HG03039 (cell line): ENCODE data around the gene PDE9A.

ENCODE experiments used
- ATAC-seq: cut with Tn5 transposase; IDR thresholded peaks from one replicate; pipeline ENCODE4 v1.9.1; 2021; ENCODE audit warnings: mild to moderate bottlenecking, moderate library complexity; ENCODE audit not compliant: unreplicated experiment

PDE9A gene

DNA sequence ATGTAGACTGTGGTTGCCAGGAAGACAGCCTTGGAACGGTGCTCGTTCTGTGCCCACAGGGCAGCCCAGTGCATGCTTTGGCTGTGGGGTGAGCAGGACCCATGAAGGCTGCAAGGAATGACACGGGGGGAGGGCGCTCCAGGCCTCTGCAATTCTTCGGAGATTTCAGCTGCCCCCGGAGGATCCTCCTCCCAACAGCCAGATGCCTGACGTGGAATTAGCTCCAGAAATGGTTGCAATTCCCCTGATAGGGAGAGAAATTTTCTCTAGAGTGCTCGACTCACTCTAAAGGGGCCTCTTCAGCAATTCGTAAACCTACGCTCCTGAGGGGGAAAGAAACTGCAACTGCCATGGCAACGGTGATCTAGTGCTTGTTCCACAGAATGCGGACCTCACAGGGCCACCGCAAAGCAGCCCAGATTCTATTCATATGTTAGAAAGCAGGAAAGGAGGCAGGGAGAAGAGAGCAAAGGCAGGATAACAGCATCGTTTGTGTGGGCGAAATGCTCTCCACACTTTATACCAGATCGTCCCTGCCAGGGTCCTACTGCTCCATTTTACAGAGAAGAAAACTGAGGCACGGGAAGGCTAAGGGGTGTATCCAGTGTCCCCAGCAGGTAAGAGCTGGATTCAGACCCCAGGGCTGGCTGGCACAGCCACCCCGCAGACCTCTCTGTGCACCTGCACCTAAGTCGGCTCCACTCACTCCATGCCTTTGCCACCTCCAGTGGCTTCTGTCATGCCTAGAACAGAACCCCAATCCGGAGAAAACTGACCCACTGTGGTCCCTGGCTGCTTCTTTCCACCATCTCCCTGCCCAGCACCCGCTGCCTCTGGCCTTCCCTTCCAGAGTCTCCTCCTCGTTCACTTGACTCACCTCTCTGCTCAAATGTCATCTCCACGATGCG lies 11.9 kb upstream of the PDE9A start:
- ATAC-seq, result no peak

DNA sequence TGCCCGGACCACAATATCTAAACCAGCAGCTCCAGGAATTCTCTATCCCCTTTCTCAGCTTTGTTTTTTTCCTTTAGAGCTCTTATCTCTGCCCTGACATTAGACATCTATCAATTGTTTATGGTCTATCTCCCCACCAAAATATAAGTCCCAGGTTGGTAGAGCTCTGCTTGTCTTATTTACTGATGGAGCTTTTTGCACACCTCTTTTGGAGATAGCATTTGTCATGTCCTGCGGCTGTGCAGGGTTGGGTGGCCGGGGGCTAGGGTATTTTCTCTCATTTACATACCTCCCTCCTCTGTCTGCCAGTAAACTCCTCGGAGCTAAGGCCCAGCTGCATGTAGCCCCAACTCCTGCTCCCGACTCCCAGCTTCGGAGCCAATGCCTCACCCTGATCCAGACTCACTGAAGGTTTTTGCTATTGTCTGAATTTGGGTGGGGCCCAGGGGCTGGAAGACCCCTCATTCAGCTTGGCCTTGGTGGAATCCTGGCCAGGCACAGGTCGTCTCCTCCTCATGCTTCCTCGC lies 11.1 kb upstream of the PDE9A start:
- ATAC-seq, result no peak

DNA sequence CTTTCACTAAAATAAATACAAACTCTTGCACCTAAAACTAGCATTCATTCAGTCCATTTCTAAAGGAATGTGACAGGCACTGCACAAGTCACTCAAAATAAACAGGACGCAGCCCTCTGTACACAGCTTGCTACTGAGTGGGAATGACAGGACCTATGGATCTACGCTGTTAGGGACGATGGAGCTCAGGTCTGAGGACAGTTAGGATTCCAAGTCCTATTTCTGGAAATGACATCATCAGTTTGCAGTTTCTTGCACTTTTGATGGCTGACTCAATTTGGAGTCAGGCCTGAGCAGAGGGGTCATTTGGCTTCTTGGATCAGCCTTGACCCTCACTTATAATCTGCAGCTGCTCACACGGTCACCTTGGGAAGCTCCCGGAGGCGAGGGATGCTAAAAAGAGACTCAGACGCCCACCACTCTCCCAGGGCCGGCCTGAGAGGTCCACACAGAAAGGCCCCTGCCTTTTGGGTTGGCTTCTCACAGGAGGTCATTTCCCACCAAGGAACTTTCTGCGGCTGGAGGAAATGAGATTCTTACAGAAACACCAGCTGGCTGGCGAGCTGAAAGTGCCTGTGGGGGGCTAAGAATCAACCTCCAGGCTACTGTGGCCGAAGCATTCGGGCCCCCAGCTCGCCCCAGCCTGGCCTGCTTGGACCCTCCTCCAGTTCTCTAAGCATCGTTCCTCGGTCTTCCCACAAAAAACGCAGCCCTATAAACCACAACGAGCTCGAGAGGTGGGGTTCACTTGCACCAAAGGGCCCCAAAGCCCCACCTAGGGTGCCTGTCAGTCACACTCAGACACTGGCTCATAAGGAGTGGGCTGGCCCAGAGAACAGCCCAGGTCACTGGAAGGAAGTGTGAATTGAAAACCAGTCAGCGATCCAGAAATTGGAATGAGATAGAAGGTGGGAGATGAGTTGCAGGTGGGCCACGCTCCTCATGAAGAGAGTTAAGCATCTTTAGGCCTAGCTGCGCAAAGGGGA lies 8.9 kb upstream of the PDE9A start:
- no peak for ATAC-seq

DNA sequence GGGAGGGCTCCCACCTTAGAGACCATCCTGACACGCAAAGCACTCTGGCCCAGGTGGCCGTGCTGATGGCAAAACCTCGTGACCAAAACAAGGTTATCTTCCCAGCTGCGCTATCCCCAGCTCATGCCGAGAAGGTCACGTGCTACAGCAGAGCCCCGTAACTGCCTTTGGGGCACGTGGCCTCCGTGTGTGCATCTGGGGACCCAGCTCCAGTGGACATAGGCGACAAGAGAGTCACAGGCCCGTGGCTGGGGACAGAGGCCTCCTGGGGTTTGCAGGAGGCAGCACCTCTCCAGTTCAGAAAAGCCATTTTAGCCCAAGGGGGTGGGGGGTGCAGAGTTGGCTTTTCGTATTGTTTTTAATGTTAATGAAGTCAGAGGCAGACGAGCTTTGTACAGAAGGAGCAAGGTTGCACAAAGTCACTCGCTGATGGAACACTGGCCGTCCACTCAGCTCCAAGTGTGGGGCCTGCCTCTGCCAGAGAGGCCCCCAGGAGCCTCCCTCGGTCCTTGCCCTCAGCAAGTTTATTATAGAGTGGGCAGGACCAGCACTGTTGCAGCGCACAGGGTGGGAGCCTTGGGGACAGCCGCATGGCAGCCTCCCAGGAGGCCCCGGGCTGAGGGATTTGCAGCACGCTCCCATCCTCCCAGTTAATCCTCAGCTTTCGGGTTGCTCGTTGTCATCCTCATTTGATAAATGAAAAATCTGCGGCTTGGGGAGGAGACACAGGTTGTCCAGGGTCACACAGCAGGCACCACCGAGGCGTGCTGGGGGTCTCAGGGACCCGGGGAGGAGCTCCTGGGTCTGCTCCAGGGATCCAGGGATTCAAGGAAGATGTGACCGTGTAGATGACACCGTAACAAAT lies 8.0 kb upstream of the PDE9A start:
- no peak for ATAC-seq

DNA sequence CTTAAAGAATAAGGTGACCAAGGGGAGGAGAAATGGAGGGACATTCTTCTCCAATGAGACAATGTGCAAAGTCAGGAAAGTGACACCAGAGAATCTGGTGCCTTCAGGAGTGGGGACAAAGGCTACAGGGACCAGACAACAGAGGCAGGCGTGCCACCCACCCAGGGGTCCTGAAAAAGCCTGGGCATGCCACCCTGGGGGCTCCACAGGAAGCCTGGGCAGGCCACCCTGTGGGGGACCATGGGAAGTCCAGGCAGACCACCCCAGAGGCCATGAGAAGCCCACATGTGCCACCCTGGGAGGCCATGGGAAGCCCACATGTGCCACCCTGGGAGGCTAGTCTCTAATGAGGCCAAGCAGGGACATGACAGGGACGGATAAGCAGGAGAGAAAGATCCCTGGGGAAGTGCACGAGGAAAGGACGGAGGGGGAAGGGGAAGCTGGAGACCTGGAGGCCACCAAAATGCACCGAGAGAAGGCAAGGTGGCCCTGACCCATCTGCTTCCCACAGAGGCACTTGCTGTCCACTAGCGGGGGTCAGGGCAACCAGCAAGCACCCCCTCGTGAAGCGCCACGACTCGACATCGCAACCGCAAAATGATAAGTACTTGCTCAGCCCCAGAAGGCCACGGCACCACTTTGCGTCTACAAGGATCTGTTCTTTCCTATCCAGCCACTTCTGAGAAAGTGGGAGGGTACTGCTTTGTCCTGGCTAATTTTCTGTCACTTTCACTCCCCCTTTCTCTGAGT lies 7.2 kb upstream of the PDE9A start:
- ATAC-seq, result no peak

DNA sequence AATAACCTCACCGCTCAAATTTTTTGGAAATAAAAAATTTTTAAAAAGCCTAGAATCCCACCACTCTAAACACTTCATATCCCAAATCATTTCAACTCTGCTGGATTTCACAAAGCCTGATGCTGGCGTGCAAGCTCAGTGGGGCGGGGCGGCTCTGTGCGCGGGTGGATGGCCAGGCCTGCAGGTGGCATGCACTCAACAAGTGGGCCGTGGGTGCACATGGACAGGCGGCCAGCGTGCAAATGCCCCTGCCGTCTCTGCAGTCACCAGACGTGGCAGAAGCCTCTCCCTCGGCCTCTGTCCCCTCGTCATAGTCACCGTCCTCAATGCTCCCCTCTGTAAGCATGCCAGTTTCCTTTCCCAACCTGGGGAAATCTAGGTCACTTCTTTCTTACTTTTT lies 6.6 kb upstream of the PDE9A start:
- no peak for ATAC-seq

DNA sequence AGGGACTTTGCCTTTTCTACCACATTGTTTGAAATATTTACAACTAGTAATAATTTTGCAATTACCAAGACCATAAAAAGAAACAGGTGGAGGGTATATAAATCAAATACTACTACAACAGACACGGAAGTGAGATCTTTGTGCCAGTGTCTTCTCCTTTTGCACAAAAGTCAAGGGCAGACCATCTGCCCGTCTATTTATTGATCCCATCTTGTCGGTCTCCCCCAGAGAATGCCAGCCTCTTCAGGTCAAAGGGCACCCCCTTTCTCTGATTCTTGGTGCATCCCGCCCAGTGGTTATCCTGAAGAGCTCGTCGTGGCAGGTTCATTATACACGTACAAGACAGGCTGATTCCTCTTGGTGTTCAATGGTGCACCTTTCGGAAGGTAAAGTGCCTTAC lies 4.8 kb upstream of the PDE9A start:
- no peak for ATAC-seq

DNA sequence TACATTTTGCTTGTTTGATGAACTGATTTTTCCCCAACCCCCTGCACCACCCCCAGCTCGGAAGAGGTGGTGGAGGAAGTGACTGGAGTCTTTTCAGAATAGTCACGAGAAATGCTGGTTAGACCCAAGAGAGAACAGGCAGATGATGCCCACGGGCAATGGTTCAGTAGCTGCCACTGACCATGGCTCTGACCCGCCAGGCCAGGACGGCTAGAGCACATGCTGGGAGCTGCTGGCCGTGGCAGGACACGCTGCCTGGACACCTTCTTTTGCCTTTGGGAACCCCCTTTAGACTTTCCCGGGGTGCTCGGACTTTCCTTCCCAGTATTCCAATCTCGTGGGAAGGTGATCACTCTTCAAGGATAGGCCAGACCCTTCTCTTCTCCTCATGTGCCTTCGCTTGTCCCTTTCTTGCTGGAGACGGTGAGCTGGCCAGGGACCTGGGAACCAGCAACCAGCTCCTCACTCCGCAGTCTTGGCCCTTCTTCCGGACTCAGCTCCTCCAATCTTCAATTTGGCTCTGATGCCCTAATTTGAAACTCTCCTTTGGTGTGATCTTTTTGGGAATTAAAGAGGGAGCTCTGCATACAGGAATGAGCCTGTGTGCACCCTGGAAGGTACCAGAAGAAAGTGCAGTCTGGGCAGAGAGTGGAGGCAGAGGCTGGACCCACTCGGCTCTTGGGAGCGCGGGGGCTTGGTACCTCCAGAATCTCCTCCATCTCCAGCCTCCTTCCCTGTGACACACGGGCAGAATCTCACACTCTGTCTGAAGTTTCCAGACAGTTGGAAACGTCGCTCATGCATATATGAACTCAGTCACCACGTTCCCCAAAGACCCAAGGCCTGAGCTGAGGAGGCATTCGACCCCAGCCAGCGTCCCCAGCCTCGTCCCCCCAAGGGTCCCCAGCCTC lies 4.0 kb upstream of the PDE9A start:
- ATAC-seq, result no peak

DNA sequence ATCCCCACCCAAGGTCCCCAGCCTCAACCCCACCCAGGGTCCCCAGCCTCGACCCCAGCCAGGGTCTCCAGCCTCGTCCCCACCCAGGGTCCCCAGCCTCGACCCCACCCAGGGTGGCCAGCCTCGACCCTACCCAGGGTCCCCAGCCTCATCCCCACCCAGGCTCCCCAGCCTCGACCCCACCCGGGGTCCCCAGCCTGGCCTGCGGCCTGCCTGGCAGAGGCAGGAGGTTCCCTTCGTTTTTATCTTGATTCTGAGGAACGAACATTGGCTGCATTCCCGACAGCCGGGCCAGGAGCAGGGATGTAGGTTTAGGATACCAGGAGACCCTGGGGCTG lies 3.4 kb upstream of the PDE9A start:
- ATAC-seq, result no peak

DNA sequence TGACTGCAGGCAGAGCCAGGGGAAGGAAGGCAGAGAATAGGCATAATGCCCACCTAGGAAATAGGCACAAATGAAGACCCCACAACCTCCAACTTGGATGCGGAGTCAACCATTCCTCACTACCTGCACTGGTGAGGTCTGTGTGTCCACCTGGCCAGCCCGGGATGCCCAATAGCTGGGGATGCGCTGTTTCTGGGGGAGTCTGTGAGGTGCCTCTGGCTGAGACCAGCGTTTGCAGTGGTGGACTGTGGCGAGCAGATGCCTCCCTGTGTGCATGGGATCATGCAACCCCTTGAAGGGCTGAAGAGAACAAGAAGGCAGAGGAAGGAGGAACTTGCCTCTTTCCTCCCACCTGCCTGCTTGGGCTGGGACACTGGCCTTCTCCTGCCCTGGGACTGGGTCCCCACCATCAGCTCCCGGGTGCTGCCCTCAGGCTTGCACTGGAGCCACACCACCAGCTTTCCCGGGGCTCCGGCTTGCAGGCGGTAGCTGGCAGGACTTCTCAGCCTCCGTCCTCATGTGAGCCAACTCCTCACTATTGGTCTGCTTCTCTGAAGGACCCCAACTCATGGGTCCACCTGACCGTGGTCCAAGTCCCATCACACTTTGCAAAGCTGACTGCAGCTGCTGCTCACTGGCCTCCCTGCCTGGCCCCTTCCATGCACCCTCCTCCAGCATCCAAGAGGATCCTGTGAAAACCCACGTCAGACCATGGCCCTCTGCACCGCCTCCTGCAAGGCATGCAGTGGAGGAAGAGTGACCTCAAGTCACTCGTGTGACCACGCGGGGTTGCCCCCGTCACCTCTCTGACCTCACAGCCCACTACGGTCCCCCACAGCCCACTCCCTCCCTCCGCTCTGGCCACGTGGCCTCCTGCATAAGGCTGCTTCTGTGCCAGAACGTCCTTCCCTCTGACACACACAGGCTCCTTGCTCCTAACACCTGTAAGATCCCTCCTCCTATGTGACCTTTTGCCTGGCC lies 2.7 kb upstream of the PDE9A start:
- no peak for ATAC-seq

DNA sequence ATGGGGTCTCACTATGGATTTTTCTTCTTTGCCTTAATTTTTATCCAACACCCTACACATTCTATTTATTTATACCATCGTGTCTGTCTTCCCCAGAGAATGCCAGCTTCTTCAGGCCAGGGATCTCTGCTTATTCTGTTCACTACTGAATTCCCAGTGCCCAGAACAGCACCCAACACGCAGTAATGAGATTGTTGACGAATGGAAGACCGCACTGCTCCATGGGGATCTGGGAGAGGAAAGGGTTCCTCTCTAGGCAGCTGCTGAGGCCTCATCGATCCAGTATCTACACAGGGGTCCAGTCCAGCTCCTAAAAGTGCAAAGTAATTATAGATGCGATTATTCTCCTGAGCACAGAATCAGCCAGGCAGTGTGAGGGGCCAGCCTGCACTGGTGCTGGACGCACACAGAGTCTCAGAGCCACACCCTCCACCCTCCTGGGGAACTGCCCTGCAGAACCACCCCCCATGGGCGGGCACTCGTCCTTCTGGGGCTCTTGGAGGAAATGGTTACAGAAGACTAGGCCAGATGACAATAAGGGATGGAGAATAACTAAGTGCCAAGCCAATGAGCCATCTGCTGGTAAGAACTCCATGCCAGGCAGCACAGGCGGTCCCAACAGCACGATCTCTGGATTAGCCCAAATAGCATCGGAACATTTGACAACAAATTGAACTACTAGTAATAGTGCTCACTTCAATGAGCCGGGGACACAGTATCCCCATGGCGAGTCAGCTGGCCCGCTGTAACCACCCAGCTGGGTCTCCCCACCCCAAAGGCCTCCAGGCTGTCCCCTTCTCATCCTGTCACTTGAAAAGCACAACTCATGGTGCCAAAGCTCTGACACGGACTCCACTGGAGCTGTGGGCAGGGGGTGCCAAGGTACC lies 1.7 kb upstream of the PDE9A start:
- ATAC-seq, result no peak

DNA sequence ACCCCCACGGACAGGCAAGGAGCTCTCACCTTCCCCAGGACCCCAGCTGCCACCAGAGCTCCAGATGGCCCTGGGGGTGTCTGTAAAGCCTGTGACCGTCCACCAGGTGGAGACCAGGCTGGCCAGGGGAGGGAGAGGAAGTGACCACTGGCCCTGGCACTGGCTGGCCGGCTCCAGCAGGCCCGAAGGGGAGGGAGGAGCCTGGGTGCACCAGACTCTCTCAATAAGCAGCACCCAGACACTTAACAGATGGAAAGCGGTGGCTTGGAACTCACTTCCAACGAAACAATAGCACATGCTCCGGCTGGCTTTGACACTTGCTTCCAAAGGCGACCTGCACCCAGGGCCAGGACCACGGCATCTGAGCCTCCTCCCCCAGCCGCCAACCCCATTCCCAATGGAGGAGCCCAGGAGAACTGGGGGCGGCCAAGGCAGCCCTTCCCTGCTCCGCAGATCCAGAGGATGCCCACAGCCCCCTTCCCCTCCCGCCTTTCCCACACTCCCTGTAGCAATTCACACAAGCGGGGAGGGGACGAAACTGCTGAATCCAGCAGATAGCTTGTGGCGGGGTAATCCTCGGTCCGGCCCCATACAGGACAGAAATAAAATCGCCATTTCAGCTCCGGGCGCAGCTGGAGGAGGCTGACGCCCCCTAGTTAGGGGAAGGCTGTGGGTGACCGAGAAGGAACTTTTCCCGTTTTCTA lies 742 bp upstream of the PDE9A start:
- ATAC-seq, result no peak

DNA sequence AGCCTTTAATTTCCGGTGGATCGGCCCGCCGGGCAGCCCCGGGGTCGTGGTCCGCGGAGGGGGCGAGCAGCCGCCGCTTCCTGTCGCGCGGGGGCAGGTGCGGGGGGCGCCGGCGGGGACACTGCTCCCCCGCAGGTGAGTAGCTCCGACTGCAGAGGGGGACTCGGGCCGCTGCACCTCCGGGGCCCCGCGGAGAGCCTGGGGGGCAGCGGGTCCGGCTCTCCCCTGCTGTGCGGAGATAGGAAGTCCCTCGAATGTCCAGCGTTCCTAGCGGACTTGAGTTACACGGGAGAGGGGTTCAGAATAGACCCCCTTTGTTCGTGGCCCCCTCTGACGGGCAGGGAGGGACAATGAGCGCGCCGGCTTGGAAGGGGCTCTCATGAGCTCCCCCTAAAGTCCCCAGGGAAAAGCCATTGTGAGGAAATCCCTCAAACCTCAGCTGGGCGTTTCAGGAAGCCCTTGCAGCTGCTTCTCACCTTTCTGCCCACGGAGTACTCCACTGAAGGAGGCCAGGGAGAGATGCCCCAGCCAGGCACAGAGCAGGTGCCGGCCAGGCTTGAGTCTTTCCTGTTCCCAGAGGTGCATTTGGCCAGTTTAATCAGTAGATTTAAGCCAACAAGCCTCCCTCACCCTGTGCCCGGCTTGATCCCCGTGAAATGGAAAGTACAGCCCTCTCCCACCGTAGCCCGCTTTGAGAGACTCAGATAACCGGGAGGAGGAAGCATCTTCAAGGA lies 925 bp downstream of the PDE9A start:
- ATAC-seq, result no peak

DNA sequence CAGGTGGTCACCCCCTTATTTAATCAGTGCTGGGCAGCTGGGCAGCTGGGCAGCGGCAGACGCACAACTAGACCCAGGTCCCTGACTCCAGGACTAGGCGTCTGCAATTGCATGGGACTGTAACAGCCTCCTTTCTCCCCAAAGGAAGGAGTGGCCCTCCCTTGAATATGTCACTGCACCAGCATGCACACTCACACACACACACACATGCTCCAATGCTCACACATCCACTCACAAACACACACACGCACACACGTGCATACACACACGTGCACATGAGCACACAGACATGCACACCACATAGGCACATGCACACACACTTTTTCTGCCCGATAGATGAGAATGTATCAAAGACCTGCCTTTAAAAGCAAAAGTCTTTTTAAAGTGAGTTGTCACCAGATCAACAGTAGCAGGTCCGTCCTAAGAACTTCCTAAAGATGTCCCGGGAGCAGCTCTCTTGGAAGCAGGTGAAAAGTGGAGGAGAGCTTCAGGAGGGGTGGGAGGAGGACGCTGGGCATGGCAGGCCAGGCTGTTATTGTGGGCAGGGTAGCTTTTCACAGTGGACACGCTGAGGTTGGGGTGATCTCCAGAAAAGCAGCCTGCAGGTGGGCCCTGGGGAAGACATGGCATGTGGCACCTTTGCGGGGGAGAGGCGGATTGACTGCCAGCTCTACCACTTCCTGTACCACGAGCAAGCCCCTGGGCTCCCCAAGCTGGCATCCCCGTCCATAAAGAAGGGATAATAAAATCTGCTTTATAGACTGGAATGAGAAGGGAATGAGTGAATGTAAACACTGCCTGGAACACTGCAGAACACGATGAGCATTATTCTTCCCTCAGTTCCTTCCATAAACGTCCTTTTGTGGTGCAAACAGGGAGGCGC lies 1.7 kb downstream of the PDE9A start:
- ATAC-seq, result no peak
